ENCODE measurements around the gene MACC1.
"Not testable (repeated sequence)": the region's sequence is repeated elsewhere in the genome, so short reads cannot be mapped to it uniquely, and the experiment has no call there.

GRCh38 chr7:20122653-20123316 is 94.4 kb downstream of the MACC1 start:
- TF ChIP-seq ZSCAN9 (CRISPR knock-in tag; IDR thresholded peaks at IDR 0.05; ENCODE audit: borderline replicate concordance); FOXJ3 (CRISPR knock-in tag; IDR thresholded peaks at IDR 0.05; ENCODE audit: borderline replicate concordance); ESRRA (CRISPR knock-in tag; IDR thresholded peaks at IDR 0.05; ENCODE audit: low read depth); SMC3 (IDR thresholded peaks at IDR 0.05; ENCODE audit: low read length); POLR2A (IDR thresholded peaks at IDR 0.05; ENCODE audit: insufficient read depth in 1 of 2, low read depth in 2 of 2, low read length in 2 of 2); ATF2 (CRISPR knock-in tag; IDR thresholded peaks at IDR 0.05); CTCF (CRISPR knock-in tag; IDR thresholded peaks at IDR 0.05): not testable (repeated sequence)
- TF ChIP-seq, protein P1, sequence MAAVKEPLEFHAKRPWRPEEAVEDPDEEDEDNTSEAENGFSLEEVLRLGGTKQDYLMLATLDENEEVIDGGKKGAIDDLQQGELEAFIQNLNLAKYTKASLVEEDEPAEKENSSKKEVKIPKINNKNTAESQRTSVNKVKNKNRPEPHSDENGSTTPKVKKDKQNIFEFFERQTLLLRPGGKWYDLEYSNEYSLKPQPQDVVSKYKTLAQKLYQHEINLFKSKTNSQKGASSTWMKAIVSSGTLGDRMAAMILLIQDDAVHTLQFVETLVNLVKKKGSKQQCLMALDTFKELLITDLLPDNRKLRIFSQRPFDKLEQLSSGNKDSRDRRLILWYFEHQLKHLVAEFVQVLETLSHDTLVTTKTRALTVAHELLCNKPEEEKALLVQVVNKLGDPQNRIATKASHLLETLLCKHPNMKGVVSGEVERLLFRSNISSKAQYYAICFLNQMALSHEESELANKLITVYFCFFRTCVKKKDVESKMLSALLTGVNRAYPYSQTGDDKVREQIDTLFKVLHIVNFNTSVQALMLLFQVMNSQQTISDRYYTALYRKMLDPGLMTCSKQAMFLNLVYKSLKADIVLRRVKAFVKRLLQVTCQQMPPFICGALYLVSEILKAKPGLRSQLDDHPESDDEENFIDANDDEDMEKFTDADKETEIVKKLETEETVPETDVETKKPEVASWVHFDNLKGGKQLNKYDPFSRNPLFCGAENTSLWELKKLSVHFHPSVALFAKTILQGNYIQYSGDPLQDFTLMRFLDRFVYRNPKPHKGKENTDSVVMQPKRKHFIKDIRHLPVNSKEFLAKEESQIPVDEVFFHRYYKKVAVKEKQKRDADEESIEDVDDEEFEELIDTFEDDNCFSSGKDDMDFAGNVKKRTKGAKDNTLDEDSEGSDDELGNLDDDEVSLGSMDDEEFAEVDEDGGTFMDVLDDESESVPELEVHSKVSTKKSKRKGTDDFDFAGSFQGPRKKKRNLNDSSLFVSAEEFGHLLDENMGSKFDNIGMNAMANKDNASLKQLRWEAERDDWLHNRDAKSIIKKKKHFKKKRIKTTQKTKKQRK (IDR thresholded peaks at IDR 0.05; ENCODE audit: low read length) = not testable (repeated sequence)
